ENCODE measurements around the gene BCL2A1. TPM values are rescaled to one million over a fixed set of nuclear protein-coding genes. Genes with fewer than 3 reads are reported as not detected.
A peak's percentile ranks its signal among the peaks of the same experiment; 100 is the strongest.

BCL2A1 gene
- total RNA-seq, 4 donors from 2014 or later = 0.97 to 12.6 (median 1.3) TPM; not detected in 1

GRCh38 chr15:79923515-79924169, 47.4 kb downstream of the BCL2A1 start:
- peak; percentile 63 to 89 for TF ChIP-seq POLR2A (IDR thresholded peaks at IDR 0.05)
- TF ChIP-seq CTCF (IDR thresholded peaks at IDR 0.05) = no peak
- intact Hi-C loops (cut with DNase I; ENCODE audit: low total_unique reads) = no loop called here
- H3K36me3 ChIP-seq = no peaks in the 10 kb centered on the region
- no peaks in the 10 kb centered on the region for H3K4me1 ChIP-seq
- H3K27ac ChIP-seq = peak overlapping the region; percentile 85 to 92
- peaks cover 0 to 21% of the 10 kb centered on the region in 2 donors for H3K9me3 ChIP-seq
- peak; percentile 91 to 97 for DNase-seq
- H3K27me3 ChIP-seq = no peaks in the 10 kb centered on the region
- H3K4me3 ChIP-seq = peak overlapping the region; percentile 55 to 97

- DNase-seq = peak; percentile 42 to 50
- Histone ChIP-seq H3K27me3 (no peaks in the 10 kb centered on the region), H3K36me3 (no peaks in the 10 kb centered on the region), H3K9me3 (peaks cover 0 to 25% of the 10 kb centered on the region in 2 donors), H3K4me1 (no peaks in the 10 kb centered on the region), H3K4me3 (peak overlapping the region; percentile 55 to 97), H3K27ac (peak overlapping the region; percentile 85 to 92)
- TF ChIP-seq CTCF (IDR thresholded peaks at IDR 0.05) (no peak), POLR2A (IDR thresholded peaks at IDR 0.05) (no peak)
- intact Hi-C loops (cut with DNase I; ENCODE audit: low total_unique reads) = no loop called here
These were observed 47.9 kb downstream of the BCL2A1 start for GRCh38 chr15:79923079-79923514.

GRCh38 chr15:79922512-79923078, 48.4 kb downstream of the BCL2A1 start:
- Histone ChIP-seq H3K9me3 (peaks cover 0 to 27% of the 10 kb centered on the region in 2 donors), H3K36me3 (no peaks in the 10 kb centered on the region), H3K27me3 (no peaks in the 10 kb centered on the region), H3K4me1 (no peaks in the 10 kb centered on the region), H3K27ac (peak overlapping the region; percentile 85 to 92), H3K4me3 (peak overlapping the region; percentile 55 to 97)
- no peak for DNase-seq
- TF ChIP-seq CTCF (IDR thresholded peaks at IDR 0.05) (no peak), POLR2A (IDR thresholded peaks at IDR 0.05) (no peak)
- intact Hi-C loops (cut with DNase I; ENCODE audit: low total_unique reads) = no loop called here

GRCh38 chr15:79919749-79920511, 51.1 kb downstream of the BCL2A1 start:
- TF ChIP-seq CTCF (IDR thresholded peaks at IDR 0.05) (no peak), POLR2A (IDR thresholded peaks at IDR 0.05) (no peak)
- no peaks in the 10 kb centered on the region for H3K36me3 ChIP-seq
- intact Hi-C loops (cut with DNase I; ENCODE audit: low total_unique reads) = no loop called here
- H3K4me3 ChIP-seq = no peak overlapping the region
- H3K4me1 ChIP-seq = no peaks in the 10 kb centered on the region
- no peaks in the 10 kb centered on the region for H3K27me3 ChIP-seq
- no peak for DNase-seq
- no peak overlapping the region for H3K27ac ChIP-seq
- H3K9me3 ChIP-seq = peaks cover 0 to 41% of the 10 kb centered on the region in 2 donors

Data from uterus (tissue), 4 donors.